ENCODE measurements around the gene ADGRA1. TPM values are rescaled to one million over a fixed set of nuclear protein-coding genes. Genes with fewer than 3 reads are reported as not detected.

Gene ADGRA1
- total RNA-seq, 1 experiment from 2014 or later = not detected

DNA sequence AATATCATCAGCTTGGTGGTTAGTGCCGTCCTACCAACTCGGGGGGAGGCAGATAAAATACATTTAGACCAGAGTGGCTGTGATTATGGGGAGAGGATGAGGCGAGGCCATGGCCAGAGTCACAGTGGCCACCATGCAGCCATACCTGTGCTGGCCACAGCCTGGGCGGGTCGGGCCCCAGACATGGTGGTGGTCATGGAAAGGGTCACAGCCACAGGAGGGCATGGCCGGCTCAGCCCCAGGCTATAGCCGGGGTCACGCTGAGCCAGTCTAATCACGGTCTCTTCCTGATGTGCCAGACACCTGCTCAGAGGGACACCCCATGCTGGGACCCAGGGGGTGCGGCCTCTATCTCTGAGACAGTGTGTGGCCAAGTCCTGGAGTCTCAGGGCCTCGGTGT is 10.2 kb downstream of the ADGRA1 start:
- Mint-ChIP-seq H3K4me1 (ENCODE audit: insufficient read depth, unreplicated experiment) (no peaks in the 10 kb centered on the region), H3K27ac (ENCODE audit: low read depth, unreplicated experiment) (no peak overlapping the region), H3K36me3 (ENCODE audit: insufficient read depth, unreplicated experiment) (no peaks in the 10 kb centered on the region), H3K9me3 (ENCODE audit: unreplicated experiment) (no peaks in the 10 kb centered on the region), H3K4me3 (ENCODE audit: unreplicated experiment) (no peak overlapping the region), H3K27me3 (ENCODE audit: insufficient read depth, unreplicated experiment) (peaks cover 11% of the 10 kb centered on the region)
- CTCF ChIA-PET = no interaction called here
- POLR2A ChIA-PET = no interaction called here
- no TSS peak for BruUV-seq (replicated peaks)
- no peak for DNase-seq (ENCODE audit: unreplicated experiment)
- intact Hi-C loops (cut with micrococcal nuclease) = no loop called here
- TF ChIP-seq CTCF (IDR thresholded peaks at IDR 0.05; ENCODE audit: unreplicated experiment) = no peak

DNA sequence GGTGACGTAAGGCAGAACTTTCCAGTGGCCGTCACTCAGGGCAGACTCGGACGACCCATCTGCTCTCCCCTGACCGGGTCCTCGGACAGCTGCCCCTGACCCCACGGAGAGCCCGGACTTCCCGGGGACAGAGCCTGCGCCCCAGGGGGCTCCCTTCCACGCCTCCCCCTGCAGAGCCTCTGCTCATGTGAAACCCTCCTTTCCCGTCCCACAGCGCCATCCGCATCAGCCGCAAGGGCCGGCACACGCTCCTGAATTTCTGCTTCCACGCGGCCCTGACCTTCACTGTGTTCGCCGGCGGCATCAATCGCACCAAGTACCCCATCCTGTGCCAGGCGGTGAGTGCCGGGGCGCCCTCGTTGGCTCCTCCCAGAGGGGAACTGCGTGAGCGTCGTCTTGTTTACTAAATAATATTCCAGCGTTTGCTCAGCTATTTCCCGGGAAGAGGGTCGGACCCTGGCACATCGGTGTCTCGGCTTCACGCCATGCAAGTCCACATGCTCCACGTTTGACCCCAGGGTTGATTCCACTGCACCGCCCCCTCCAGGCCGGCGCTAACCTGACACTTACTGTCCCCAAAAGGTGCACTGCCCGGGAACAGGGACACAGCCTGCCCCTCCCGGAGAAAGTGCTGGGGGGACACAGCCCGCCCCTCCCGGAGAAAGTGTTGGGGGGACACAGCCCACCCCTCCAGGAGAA is 10.9 kb downstream of the ADGRA1 start:
- ChIA-PET CTCF (no interaction called here), POLR2A (no interaction called here)
- BruUV-seq (replicated peaks) = no TSS peak
- H3K4me3 Mint-ChIP-seq (ENCODE audit: unreplicated experiment) = no peak overlapping the region
- DNase-seq (ENCODE audit: unreplicated experiment) = no peak
- H3K9me3 Mint-ChIP-seq (ENCODE audit: unreplicated experiment) = no peaks in the 10 kb centered on the region
- intact Hi-C loops (cut with micrococcal nuclease) = no loop called here
- TF ChIP-seq CTCF (IDR thresholded peaks at IDR 0.05; ENCODE audit: unreplicated experiment) = no peak
- no peaks in the 10 kb centered on the region for H3K4me1 Mint-ChIP-seq (ENCODE audit: insufficient read depth, unreplicated experiment)
- no peak overlapping the region for H3K27ac Mint-ChIP-seq (ENCODE audit: low read depth, unreplicated experiment)
- H3K27me3 Mint-ChIP-seq (ENCODE audit: insufficient read depth, unreplicated experiment) = peaks cover 11% of the 10 kb centered on the region
- no peaks in the 10 kb centered on the region for H3K36me3 Mint-ChIP-seq (ENCODE audit: insufficient read depth, unreplicated experiment)

GRCh38 chr10:133099571-133099970 is 11.8 kb downstream of the ADGRA1 start:
- Mint-ChIP-seq H3K4me1 (ENCODE audit: insufficient read depth, unreplicated experiment) (no peaks in the 10 kb centered on the region), H3K9me3 (ENCODE audit: unreplicated experiment) (no peaks in the 10 kb centered on the region), H3K27me3 (ENCODE audit: insufficient read depth, unreplicated experiment) (peaks cover 11% of the 10 kb centered on the region), H3K27ac (ENCODE audit: low read depth, unreplicated experiment) (no peak overlapping the region), H3K36me3 (ENCODE audit: insufficient read depth, unreplicated experiment) (no peaks in the 10 kb centered on the region), H3K4me3 (ENCODE audit: unreplicated experiment) (no peak overlapping the region)
- ChIA-PET CTCF (no interaction called here), POLR2A (no interaction called here)
- no peak for DNase-seq (ENCODE audit: unreplicated experiment)
- TF ChIP-seq CTCF (IDR thresholded peaks at IDR 0.05; ENCODE audit: unreplicated experiment) = no peak
- intact Hi-C loops (cut with micrococcal nuclease) = no loop called here
- BruUV-seq (replicated peaks) = no TSS peak

DNA sequence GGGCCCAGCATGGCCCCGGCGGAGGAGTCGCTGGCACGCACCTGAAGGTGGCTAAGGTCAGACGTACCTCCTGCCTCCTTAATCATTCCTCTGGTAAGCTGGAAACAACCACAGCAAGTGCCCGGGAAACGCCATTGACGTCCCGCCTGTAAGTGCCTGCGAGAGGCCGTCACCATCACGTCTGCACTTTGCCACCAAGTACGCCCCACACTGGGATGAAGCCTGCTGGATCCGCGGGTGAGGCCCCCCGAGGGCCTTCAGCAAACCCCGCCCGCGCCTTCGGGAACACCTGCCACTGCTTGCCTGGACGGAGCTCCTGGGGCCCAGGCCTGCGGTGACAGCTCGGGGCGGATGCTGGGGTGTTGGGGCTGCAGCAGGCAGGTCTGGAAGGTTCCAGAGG is 12.5 kb downstream of the ADGRA1 start:
- POLR2A ChIA-PET = no interaction called here
- no peak for TF ChIP-seq CTCF (IDR thresholded peaks at IDR 0.05; ENCODE audit: unreplicated experiment)
- intact Hi-C loops (cut with micrococcal nuclease) = no loop called here
- no peaks in the 10 kb centered on the region for H3K36me3 Mint-ChIP-seq (ENCODE audit: insufficient read depth, unreplicated experiment)
- CTCF ChIA-PET = interaction anchor here (0.6 kb wide), 1 partner anchor 91 kb away, joined by 3 read pairs; no protein-coding TSS in a partner anchor
- H3K27me3 Mint-ChIP-seq (ENCODE audit: insufficient read depth, unreplicated experiment) = peaks cover 11% of the 10 kb centered on the region
- no peak overlapping the region for H3K4me3 Mint-ChIP-seq (ENCODE audit: unreplicated experiment)
- no peaks in the 10 kb centered on the region for H3K4me1 Mint-ChIP-seq (ENCODE audit: insufficient read depth, unreplicated experiment)
- no peak for DNase-seq (ENCODE audit: unreplicated experiment)
- no peak overlapping the region for H3K27ac Mint-ChIP-seq (ENCODE audit: low read depth, unreplicated experiment)
- no peaks in the 10 kb centered on the region for H3K9me3 Mint-ChIP-seq (ENCODE audit: unreplicated experiment)
- BruUV-seq (replicated peaks) = no TSS peak
